ENCODE measurements around the gene TSEN54. TPM values are rescaled to one million over a fixed set of nuclear protein-coding genes. Genes with fewer than 3 reads are reported as not detected.

The TSEN54 gene
- total RNA-seq, 2 experiments from 2014 or later: 38.8 to 45.4 TPM

DNA sequence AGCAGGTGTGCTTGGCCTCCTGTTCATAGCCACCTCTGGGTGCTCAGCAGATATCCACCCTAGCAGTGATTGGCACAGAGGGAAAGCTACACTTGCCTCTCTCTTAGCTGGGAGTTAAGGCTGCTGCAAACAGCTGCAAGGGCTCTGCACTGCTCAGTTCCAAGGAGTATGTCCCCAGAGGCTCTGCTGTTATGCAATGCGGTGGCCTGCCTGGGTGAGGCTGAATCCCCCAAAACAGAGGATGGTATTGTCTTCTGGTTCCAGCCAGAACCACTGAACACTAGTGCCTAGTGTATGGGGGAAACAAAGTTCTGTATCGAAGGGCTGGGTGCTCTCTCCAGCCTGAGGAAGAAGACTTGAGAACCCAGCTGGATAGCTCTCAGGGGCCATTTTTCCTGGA, 43.1 kb upstream of the TSEN54 start:
- TF ChIP-seq, protein P1, sequence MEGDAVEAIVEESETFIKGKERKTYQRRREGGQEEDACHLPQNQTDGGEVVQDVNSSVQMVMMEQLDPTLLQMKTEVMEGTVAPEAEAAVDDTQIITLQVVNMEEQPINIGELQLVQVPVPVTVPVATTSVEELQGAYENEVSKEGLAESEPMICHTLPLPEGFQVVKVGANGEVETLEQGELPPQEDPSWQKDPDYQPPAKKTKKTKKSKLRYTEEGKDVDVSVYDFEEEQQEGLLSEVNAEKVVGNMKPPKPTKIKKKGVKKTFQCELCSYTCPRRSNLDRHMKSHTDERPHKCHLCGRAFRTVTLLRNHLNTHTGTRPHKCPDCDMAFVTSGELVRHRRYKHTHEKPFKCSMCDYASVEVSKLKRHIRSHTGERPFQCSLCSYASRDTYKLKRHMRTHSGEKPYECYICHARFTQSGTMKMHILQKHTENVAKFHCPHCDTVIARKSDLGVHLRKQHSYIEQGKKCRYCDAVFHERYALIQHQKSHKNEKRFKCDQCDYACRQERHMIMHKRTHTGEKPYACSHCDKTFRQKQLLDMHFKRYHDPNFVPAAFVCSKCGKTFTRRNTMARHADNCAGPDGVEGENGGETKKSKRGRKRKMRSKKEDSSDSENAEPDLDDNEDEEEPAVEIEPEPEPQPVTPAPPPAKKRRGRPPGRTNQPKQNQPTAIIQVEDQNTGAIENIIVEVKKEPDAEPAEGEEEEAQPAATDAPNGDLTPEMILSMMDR (IDR thresholded peaks at IDR 0.05): no peak
- H3K9me3 Mint-ChIP-seq: no peaks in the 10 kb centered on the region
- H3K36me3 Mint-ChIP-seq (ENCODE audit: low read depth): peaks cover 2% of the 10 kb centered on the region
- no peak overlapping the region for H3K27ac Mint-ChIP-seq
- H3K4me3 Mint-ChIP-seq: no peak overlapping the region
- intact Hi-C loops (cut with micrococcal nuclease): no loop called here
- ChIA-PET CTCF (interaction anchor here (0.6 to 1.6 kb wide), 3 partner anchors 14 to 115 kb away, joined by 3 to 5 read pairs (median 5); no protein-coding TSS in a partner anchor), POLR2A (interaction anchor here (0.6 to 1.2 kb wide), 2 partner anchors 10 to 13 kb away, joined by 3 read pairs; no protein-coding TSS in a partner anchor)
- DNase-seq: no peak
- no peaks in the 10 kb centered on the region for H3K27me3 Mint-ChIP-seq
- no peaks in the 10 kb centered on the region for H3K4me1 Mint-ChIP-seq (ENCODE audit: low read depth)
- ATAC-seq: no peak

GRCh38 chr17:75474736-75475135, 41.6 kb upstream of the TSEN54 start:
- Mint-ChIP-seq H3K9me3 (no peaks in the 10 kb centered on the region), H3K4me3 (no peak overlapping the region), H3K27ac (no peak overlapping the region), H3K4me1 (ENCODE audit: low read depth) (no peaks in the 10 kb centered on the region), H3K27me3 (no peaks in the 10 kb centered on the region), H3K36me3 (ENCODE audit: low read depth) (peaks cover 2% of the 10 kb centered on the region)
- TF ChIP-seq, protein P1 (IDR thresholded peaks at IDR 0.05): no peak
- no peak for DNase-seq
- intact Hi-C loops (cut with micrococcal nuclease): no loop called here
- ATAC-seq: no peak
- ChIA-PET POLR2A (interaction anchor here (1.1 kb wide), 1 partner anchor 12 kb away, joined by 3 read pairs; no protein-coding TSS in a partner anchor), CTCF (no interaction called here)

GRCh38 chr17:75475144-75475835, 41.0 kb upstream of the TSEN54 start:
- POLR2A ChIA-PET: interaction anchor here (1.1 kb wide), 1 partner anchor 13 kb away, joined by 3 read pairs; no protein-coding TSS in a partner anchor

GRCh38 chr17:75475851-75476250, 40.5 kb upstream of the TSEN54 start:
- Mint-ChIP-seq H3K4me1 (ENCODE audit: low read depth) (no peaks in the 10 kb centered on the region), H3K27ac (no peak overlapping the region), H3K9me3 (no peaks in the 10 kb centered on the region), H3K27me3 (no peaks in the 10 kb centered on the region), H3K4me3 (no peak overlapping the region), H3K36me3 (ENCODE audit: low read depth) (peaks cover 2% of the 10 kb centered on the region)
- intact Hi-C loops (cut with micrococcal nuclease): no loop called here
- CTCF ChIA-PET: interaction anchor here (1.2 to 1.3 kb wide), 2 partner anchors 11 to 278 kb away, joined by 3 to 5 read pairs; no protein-coding TSS in a partner anchor
- no peak for DNase-seq
- TF ChIP-seq, protein P1 (IDR thresholded peaks at IDR 0.05): no peak
- ATAC-seq: no peak
- POLR2A ChIA-PET: interaction anchor here (1.8 kb wide), 1 partner anchor 46 kb away, joined by 5 read pairs; no protein-coding TSS in a partner anchor

More at GRCh38 chr17:75475144-75475835, 41.0 kb upstream of the TSEN54 start:
- Mint-ChIP-seq H3K4me3 (no peak overlapping the region), H3K27ac (no peak overlapping the region), H3K36me3 (ENCODE audit: low read depth) (peaks cover 2% of the 10 kb centered on the region), H3K27me3 (no peaks in the 10 kb centered on the region), H3K9me3 (no peaks in the 10 kb centered on the region), H3K4me1 (ENCODE audit: low read depth) (no peaks in the 10 kb centered on the region)
- no peak for DNase-seq
- ATAC-seq: no peak
- CTCF ChIA-PET: interaction anchor here (1.2 kb wide), 1 partner anchor 12 kb away, joined by 3 read pairs; no protein-coding TSS in a partner anchor
- TF ChIP-seq, protein P1 (IDR thresholded peaks at IDR 0.05): no peak
- intact Hi-C loops (cut with micrococcal nuclease): no loop called here

GRCh38 chr17:75476271-75476671, 40.1 kb upstream of the TSEN54 start:
- POLR2A ChIA-PET: interaction anchor here (1.2 to 1.8 kb wide), 2 partner anchors 19 to 46 kb away, joined by 5 read pairs; no protein-coding TSS in a partner anchor

More at GRCh38 chr17:75476271-75476671, 40.1 kb upstream of the TSEN54 start:
- Mint-ChIP-seq H3K4me1 (ENCODE audit: low read depth) (no peaks in the 10 kb centered on the region), H3K27me3 (no peaks in the 10 kb centered on the region), H3K36me3 (ENCODE audit: low read depth) (peaks cover 2% of the 10 kb centered on the region), H3K4me3 (no peak overlapping the region), H3K27ac (no peak overlapping the region), H3K9me3 (no peaks in the 10 kb centered on the region)
- DNase-seq (no peak), ATAC-seq (no peak)
- TF ChIP-seq, protein P1 (IDR thresholded peaks at IDR 0.05): no peak
- intact Hi-C loops (cut with micrococcal nuclease): no loop called here
- CTCF ChIA-PET: interaction anchor here (1.2 to 1.3 kb wide), 2 partner anchors 11 to 277 kb away, joined by 3 to 5 read pairs; no protein-coding TSS in a partner anchor
